Liver (tissue), 9 donors: ENCODE data around the gene PTRH1. TPM values are rescaled to one million over a fixed set of nuclear protein-coding genes. Genes with fewer than 3 reads are reported as not detected.

Experiments used
- DNase-seq: peaks from one replicate; pipeline ENCODE4 v3.0.0-alpha.2; 2017; ENCODE audit warnings: low spot score
- H3K27ac ChIP-seq, 2 donors: one replicate each; pipeline ENCODE4 v1.7.0; 2013; ENCODE audit warnings: inconsistent platforms in 2 of 2, low read length in 2 of 2, control low read depth in 1 of 2, low read depth in 1 of 2, mild to moderate bottlenecking in 1 of 2
- H3K27me3 ChIP-seq, 4 donors: one replicate each; pipeline versions ENCODE4 v1.6.1 to v1.7.0; 2013; ENCODE audit warnings: low read length in 3 of 4, inconsistent platforms in 1 of 4, mild to moderate bottlenecking in 1 of 4, moderate library complexity in 1 of 4; ENCODE audit not compliant: control insufficient read depth in 4 of 4, insufficient read depth in 4 of 4
- H3K36me3 ChIP-seq, 4 donors: one replicate each; pipeline versions ENCODE4 v1.6.1 to v1.7.0; 2013; ENCODE audit warnings: low read length in 3 of 4, mild to moderate bottlenecking in 3 of 4, low read depth in 1 of 4, moderate library complexity in 1 of 4; ENCODE audit not compliant: control insufficient read depth in 4 of 4, insufficient read depth in 3 of 4
- H3K4me1 ChIP-seq, 4 donors: one replicate each; pipeline versions ENCODE4 v1.6.1 to v1.7.0; 2013; ENCODE audit warnings: low read length in 3 of 4, mild to moderate bottlenecking in 3 of 4, moderate library complexity in 1 of 4; ENCODE audit not compliant: control insufficient read depth in 4 of 4, insufficient read depth in 4 of 4
- H3K4me3 ChIP-seq, 3 donors: one replicate each; pipeline versions ENCODE4 v1.6.1 to v1.7.0; 2013; ENCODE audit warnings: low read length in 3 of 3, control low read depth in 1 of 3, low read depth in 1 of 3, mild to moderate bottlenecking in 1 of 3
- H3K9ac ChIP-seq, 2 donors: one replicate each; pipeline ENCODE4 v1.7.0; 2013; ENCODE audit warnings: low read length in 2 of 2, mild to moderate bottlenecking in 2 of 2, moderate library complexity in 2 of 2, control low read depth in 1 of 2, low read depth in 1 of 2
- H3K9me3 ChIP-seq, 4 donors: one replicate each; pipeline versions ENCODE4 v1.6.1 to v1.7.0; 2013; ENCODE audit warnings: low read length in 3 of 4; ENCODE audit not compliant: control insufficient read depth in 4 of 4
- ATF3 ChIP-seq: IDR thresholded peaks from 2 replicates; pipeline ENCODE4 v1.6.1; 2016; ENCODE audit warnings: antibody characterized with exemption
- CTCF ChIP-seq: fragments of 150-350 bp; IDR thresholded peaks from 2 replicates; pipeline ENCODE4 v1.5.1; 2017; ENCODE audit warnings: improper control_type of control experiment, low read depth, low read length; ENCODE audit not compliant: missing input control
- EGR1 ChIP-seq, 2 donors: IDR thresholded peaks; 2 replicates each; pipeline ENCODE4 v1.6.1; 2016 to 2018; ENCODE audit warnings: antibody characterized with exemption in 2 of 2, low read depth in 2 of 2
- FOXA1 ChIP-seq: IDR thresholded peaks from 2 replicates; pipeline ENCODE4 v1.6.1; 2016; ENCODE audit warnings: antibody characterized with exemption
- FOXA2 ChIP-seq: IDR thresholded peaks from 2 replicates; pipeline ENCODE4 v1.6.1; 2016; ENCODE audit warnings: antibody characterized with exemption
- GABPA ChIP-seq, 2 donors: IDR thresholded peaks in 1 of 2; conservative IDR thresholded peaks in 1 of 2; 2 replicates each; pipeline ENCODE4 v1.6.1; 2016; ENCODE audit warnings: antibody characterized with exemption in 2 of 2, mild to moderate bottlenecking in 1 of 2, moderate library complexity in 1 of 2
- HNF4A ChIP-seq, 2 donors: conservative IDR thresholded peaks; 2 replicates each; pipeline ENCODE4 v1.6.1; 2016; ENCODE audit warnings: antibody characterized with exemption in 2 of 2, mild to moderate bottlenecking in 2 of 2
- HNF4G ChIP-seq: IDR thresholded peaks from 2 replicates; pipeline ENCODE4 v1.6.1; 2016; ENCODE audit warnings: antibody characterized with exemption
- JUND ChIP-seq, 2 donors: IDR thresholded peaks; 2 replicates each; pipeline ENCODE4 v1.6.1; 2016; ENCODE audit warnings: antibody characterized with exemption in 2 of 2
- MAX ChIP-seq: IDR thresholded peaks from 2 replicates; pipeline ENCODE4 v1.6.1; 2016; ENCODE audit warnings: antibody characterized with exemption
- NR2F2 ChIP-seq: IDR thresholded peaks from 2 replicates; pipeline ENCODE4 v1.6.1; 2016; ENCODE audit warnings: antibody characterized with exemption
- RAD21 ChIP-seq, 2 donors: IDR thresholded peaks; 2 replicates each; pipeline ENCODE4 v1.6.1; 2016; ENCODE audit warnings: antibody characterized with exemption in 2 of 2, mild to moderate bottlenecking in 2 of 2
- REST ChIP-seq: IDR thresholded peaks from 2 replicates; pipeline ENCODE4 v1.6.1; 2016; ENCODE audit warnings: antibody characterized with exemption, mild to moderate bottlenecking
- RXRA ChIP-seq, 2 donors: IDR thresholded peaks; 2 replicates each; pipeline ENCODE4 v1.6.1; 2017 to 2018; ENCODE audit warnings: antibody characterized with exemption in 2 of 2, mild to moderate bottlenecking in 1 of 2
- SP1 ChIP-seq: IDR thresholded peaks from 2 replicates; pipeline ENCODE4 v1.6.1; 2018; ENCODE audit warnings: antibody characterized with exemption, mild to moderate bottlenecking
- TAF1 ChIP-seq: conservative IDR thresholded peaks from 2 replicates; pipeline ENCODE4 v1.6.1; 2016; ENCODE audit warnings: antibody characterized with exemption, mild to moderate bottlenecking
- YY1 ChIP-seq: IDR thresholded peaks from 2 replicates; pipeline ENCODE4 v1.6.1; 2016; ENCODE audit warnings: antibody characterized with exemption, mild to moderate bottlenecking
- ZBTB33 ChIP-seq: IDR thresholded peaks from 2 replicates; pipeline ENCODE4 v1.6.1; 2016; ENCODE audit warnings: antibody characterized with exemption
- WGBS: extraction: QIAGEN DNeasy Blood & Tissue Kit; methylation state at CpG from one replicate; pipeline ENCODE4 v1.1.7; 2013; 5-methylcytosine and 5-hydroxymethylcytosine counted together
- polyA plus RNA-seq, 2 donors: library from polyadenylated mRNA; stranded (reverse) in 1 of 2; unstranded in 1 of 2; fragments of 200-250 nt in 1 of 2; fragments of >200 nt in 1 of 2; fragmentation: Nextera tagmentation in 1 of 2; extraction: Ambion mirVana in 1 of 2; gene quantifications; one replicate each; pipeline versions ENCODE4 v1.2.1 to v1.2.3, GENCODE V29; 2013 to 2015
- total RNA-seq, 2 donors: library from RNA; depleted of rRNA; stranded (reverse); fragments of >200 nt; gene quantifications; one replicate each; pipeline ENCODE4 v1.2.3, GENCODE V29; 2014
- donor health status: healthy.
- donor health status: healthy.
- donor health status: healthy.
- donor health status: healthy.
- donor health status: healthy.

The PTRH1 gene
- total and polyA plus RNA-seq, 4 donors: 6.7 to 21.6 (median 9.7) TPM

- DNase-seq: no peak
- TF ChIP-seq HNF4G (no peak), JUND (IDR thresholded peaks at IDR 0.05) (no peak), YY1 (no peak), FOXA2 (no peak), REST (no peak), RXRA (IDR thresholded peaks at IDR 0.05) (no peak), HNF4A (conservative IDR thresholded peaks at IDR 0.05) (no peak), RAD21 (IDR thresholded peaks at IDR 0.05) (no peak), ATF3 (no peak), GABPA (IDR thresholded peaks at IDR 0.05 in 1 of 2, conservative IDR thresholded peaks at IDR 0.05 in 1 of 2) (no peak), SP1 (no peak), NR2F2 (no peak), MAX (no peak), EGR1 (IDR thresholded peaks at IDR 0.05; ENCODE audit: low read depth in 2 of 2) (no peak), FOXA1 (no peak), ZBTB33 (no peak), TAF1 (no peak), CTCF (no peak)
- no peak overlapping the region for H3K27ac ChIP-seq
- no peaks in the 10 kb centered on the region for H3K9me3 ChIP-seq
- peaks cover 0 to 9% (median 7%) of the 10 kb centered on the region in 4 donors for H3K4me1 ChIP-seq
- H3K27me3 ChIP-seq: no peaks in the 10 kb centered on the region
- WGBS: 97% methylated on average over 21 of the region's 21 CpGs
- H3K36me3 ChIP-seq: peaks cover 0 to 3% (median 1%) of the 10 kb centered on the region in 4 donors
- H3K4me3 ChIP-seq: no peak overlapping the region
- H3K9ac ChIP-seq: no peak overlapping the region
Observed at GRCh38 chr9:127732444-127732843, 17.0 kb upstream of the PTRH1 start.
